HepG2 (cell line): Measurements from ENCODE around the gene CNTRL. TPM values are rescaled to one million over a fixed set of nuclear protein-coding genes. Genes with fewer than 3 reads are reported as not detected.

Source experiments
- CENPT ChIP-seq: sonication (generic); formaldehyde crosslinking; IDR thresholded peaks from 2 replicates; pipeline ENCODE4 v1.8.0; 2022; ENCODE audit warnings: low read depth, mild to moderate bottlenecking, moderate library complexity, missing genetic modification reagents
- FOXP4 ChIP-seq: sonication (generic); formaldehyde crosslinking; IDR thresholded peaks from 2 replicates; pipeline ENCODE4 v1.4.0; 2020; ENCODE audit warnings: missing genetic modification reagents
- MTERF4 ChIP-seq: sonication (generic); formaldehyde crosslinking; IDR thresholded peaks from 2 replicates; pipeline ENCODE4 v1.8.0; 2023; ENCODE audit warnings: mild to moderate bottlenecking, missing genetic modification reagents
- MXD1 ChIP-seq: sonication (generic); formaldehyde crosslinking; IDR thresholded peaks from 2 replicates; pipeline ENCODE4 v1.4.0; 2020; ENCODE audit warnings: mild to moderate bottlenecking, missing genetic modification reagents
- RBFOX2 ChIP-seq: fragments of 200-400 bp; formaldehyde crosslinking; IDR thresholded peaks from 2 replicates; pipeline ENCODE4 v1.6.1; 2017; ENCODE audit warnings: low read depth, mild to moderate bottlenecking, low read length
- SKI ChIP-seq: fragments of 450-650 bp; IDR thresholded peaks from one replicate; pipeline ENCODE4 v1.6.1; 2018; ENCODE audit warnings: mild to moderate bottlenecking; ENCODE audit not compliant: partially characterized antibody
- SNAPC4 ChIP-seq: sonication (generic); formaldehyde crosslinking; IDR thresholded peaks from 2 replicates; pipeline ENCODE4 v1.4.0; 2020; ENCODE audit warnings: mild to moderate bottlenecking, missing genetic modification reagents
- SRF ChIP-seq: IDR thresholded peaks from 2 replicates; pipeline ENCODE4 v1.6.1; 2011; ENCODE audit warnings: mild to moderate bottlenecking, low read depth, low read length, moderate library complexity
- TERF1 ChIP-seq: sonication (generic); formaldehyde crosslinking; IDR thresholded peaks from 2 replicates; pipeline ENCODE4 v1.8.0; 2022; ENCODE audit warnings: mild to moderate bottlenecking, missing genetic modification reagents, moderate library complexity
- THAP9 ChIP-seq: sonication (generic); formaldehyde crosslinking; IDR thresholded peaks from 2 replicates; pipeline ENCODE4; 2020; ENCODE audit warnings: missing genetic modification reagents, mild to moderate bottlenecking, borderline replicate concordance
- ZNF343 ChIP-seq: sonication (generic); formaldehyde crosslinking; IDR thresholded peaks from 2 replicates; pipeline ENCODE4 v1.4.0; 2020; ENCODE audit warnings: mild to moderate bottlenecking, missing genetic modification reagents
- polyA plus RNA-seq, 8 experiments: library from polyadenylated mRNA; depleted of rRNA in 3 of 8; stranded (reverse) in 7 of 8; unstranded in 1 of 8; fragments of >200 nt; fragmentation: Illumina TruSeq in 4 of 8; extraction: Trizol in 4 of 8; gene quantifications; 2 replicates each; pipeline versions ENCODE4 v1.2.1 to v1.2.3, GENCODE V29; 2011 to 2016; ENCODE audit warnings: low read depth in 4 of 8, missing spikeins in 1 of 8, mixed read lengths in 1 of 8; ENCODE audit not compliant: insufficient read depth in 1 of 8
- total RNA-seq, 5 experiments: library from RNA; depleted of rRNA; stranded (reverse); fragments of >200 nt; fragmentation: Illumina TruSeq; extraction: Trizol; gene quantifications; 2 replicates each; pipeline ENCODE4 v1.2.3, GENCODE V29; 2016; ENCODE audit warnings: low read depth in 1 of 5

Gene CNTRL
- total and polyA plus RNA-seq, 2 of the 13 experiments (the other 11 are each of a cell fraction or from before 2014, with no cell fraction given) = 7.5 to 11.8 TPM

DNA sequence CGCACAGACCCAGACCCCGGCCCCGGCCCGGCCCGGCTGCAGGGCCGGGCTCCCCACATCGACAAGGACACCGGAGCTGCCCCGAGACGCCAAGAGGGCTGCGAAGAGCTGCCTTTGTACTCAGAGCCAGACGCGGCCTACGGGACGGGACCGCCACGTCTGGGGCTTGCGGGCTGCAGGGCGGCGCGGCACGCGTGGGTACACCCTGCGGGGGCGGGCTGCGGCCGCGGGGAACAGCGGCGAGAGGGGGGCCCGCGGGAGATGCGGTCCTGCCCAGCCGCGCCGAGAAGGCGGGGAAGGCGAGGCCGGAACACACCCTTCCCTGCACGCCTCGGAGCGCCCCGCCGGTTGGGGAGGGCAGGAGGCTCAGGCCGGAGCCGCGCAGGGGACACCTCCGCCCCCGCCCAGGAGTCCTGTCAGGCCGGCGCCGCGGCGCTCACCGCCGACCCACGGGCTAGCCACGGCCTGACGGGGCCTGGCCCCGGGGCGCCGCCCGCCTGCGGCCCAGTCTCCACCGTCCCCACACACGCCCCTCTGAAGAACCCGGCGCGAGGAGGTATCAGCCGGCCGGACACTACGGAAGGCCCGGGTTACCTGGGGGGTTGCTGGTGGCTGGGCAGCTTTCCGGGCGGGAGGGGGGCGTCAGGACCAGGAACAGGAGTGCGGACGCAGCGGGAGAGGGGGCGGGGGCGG is 126.4 kb downstream of the CNTRL start (continued):
- TF ChIP-seq FOXP4 (CRISPR knock-in tag) (no peak; the same call in 1 of the 2 replicates), SKI (peak; percentile 15), THAP9 (no peak), CENPT (CRISPR knock-in tag) (0 out of 2 replicates have a peak, but pooled peaks have one; percentile 26), SNAPC4 (CRISPR knock-in tag) (no peak), ZNF343 (CRISPR knock-in tag) (0 out of 2 replicates have a peak, but pooled peaks have one; percentile 45), MXD1 (CRISPR knock-in tag) (peak; percentile 38; the same call in 1 of the 2 replicates), RBFOX2 (peak; percentile 73; the same call in 1 of the 2 replicates), MTERF4 (CRISPR knock-in tag) (no peak), TERF1 (0 out of 2 replicates have a peak, but pooled peaks have one; percentile 53), SRF (no peak)
